Activated CD8-positive, alpha-beta memory T cell treated with anti-CD3 and anti-CD28 coated beads, Interleukin-2, amount 50 U/mL, for 1 hour (primary cell): Measurements from ENCODE around the gene LTBP3.

ENCODE experiments used
- DNase-seq: peaks from one replicate; pipeline ENCODE4 v3.0.0-alpha.2; 2020; ENCODE audit errors: extremely low read depth

Gene LTBP3

GRCh38 chr11:65558002-65558929 is at the start of gene LTBP3:
TSS of gene LTBP3 (minus strand) at chr11:65558359. CDS start at chr11:65557959, 400 bp downstream.
- DNase-seq, result no peak

GRCh38 chr11:65606876-65607613 is 48.9 kb upstream of the LTBP3 start:
- DNase-seq, result no peak

- no peak for DNase-seq
Measured at GRCh38 chr11:65604258-65604657, 46.1 kb upstream of the LTBP3 start.

GRCh38 chr11:65599955-65600246 is 41.7 kb upstream of the LTBP3 start:
- DNase-seq, result no peak

- no peak for DNase-seq
Measured at GRCh38 chr11:65599216-65599954, 41.2 kb upstream of the LTBP3 start.

GRCh38 chr11:65598258-65598699 is 40.1 kb upstream of the LTBP3 start:
- no peak for DNase-seq

- DNase-seq, result no peak
Measured at GRCh38 chr11:65596520-65596919, 38.4 kb upstream of the LTBP3 start.

- no peak for DNase-seq
Measured at GRCh38 chr11:65595543-65596281, 37.6 kb upstream of the LTBP3 start, which contains the start of gene KCNK7. TSS of gene KCNK7 (minus strand) at chr11:65595800. CDS start at chr11:65595772, 28 bp downstream.

GRCh38 chr11:65595131-65595530 is 37.0 kb upstream of the LTBP3 start:
- no peak for DNase-seq

- DNase-seq, result no peak
Measured at GRCh38 chr11:65593518-65594414, 35.6 kb upstream of the LTBP3 start.

- DNase-seq, result no peak
Measured at GRCh38 chr11:65592858-65593517, 34.8 kb upstream of the LTBP3 start.

- DNase-seq, result no peak
Measured at GRCh38 chr11:65591939-65592857, 34.0 kb upstream of the LTBP3 start.

- DNase-seq, result no peak
Measured at GRCh38 chr11:65590240-65590738, 32.1 kb upstream of the LTBP3 start.

GRCh38 chr11:65589444-65590239 is 31.5 kb upstream of the LTBP3 start:
- no peak for DNase-seq

GRCh38 chr11:65588199-65589054 is 30.3 kb upstream of the LTBP3 start:
- peak; percentile 62 for DNase-seq

GRCh38 chr11:65586676-65587075 is 28.5 kb upstream of the LTBP3 start:
- no peak for DNase-seq

GRCh38 chr11:65586247-65586630 is 28.1 kb upstream of the LTBP3 start:
- DNase-seq, result no peak
